GM23338 (cell line): ENCODE data around the gene SLC16A7. TPM values are rescaled to one million over a fixed set of nuclear protein-coding genes. Genes with fewer than 3 reads are reported as not detected.

ENCODE experiments used
- ATAC-seq: fragments of 200-7000 bp; cut with Tn5 transposase; 3 replicates; pipeline ENCODE4 v1.9.1; 2020
- DNase-seq: peaks from one replicate; pipeline ENCODE4 v3.0.0-alpha.2; 2015; ENCODE audit warnings: low spot score
- H2AFZ ChIP-seq: fragments of 200-600 bp; sonication (generic); 2 replicates; pipeline ENCODE4 v1.8.0; 2016; ENCODE audit warnings: antibody characterized with exemption, mild to moderate bottlenecking, moderate library complexity
- H3F3A ChIP-seq: fragments of 200-600 bp; sonication (generic); replicated peaks from 2 replicates; pipeline ENCODE4 v1.8.0; 2017; ENCODE audit warnings: antibody characterized with exemption, mixed run types, low read depth
- H3K27ac ChIP-seq: fragments of 200-600 bp; sonication (generic); 2 replicates; pipeline ENCODE4 v1.6.1; 2016; ENCODE audit warnings: low read depth
- H3K27me3 ChIP-seq: fragments of 200-600 bp; sonication (generic); 2 replicates; pipeline ENCODE4 v1.8.0; 2016; ENCODE audit warnings: mild to moderate bottlenecking, mixed run types, moderate library complexity; ENCODE audit not compliant: insufficient read depth
- H3K36me3 ChIP-seq: fragments of 200-600 bp; sonication (generic); 2 replicates; pipeline ENCODE4 v1.8.0; 2016; ENCODE audit warnings: mild to moderate bottlenecking; ENCODE audit not compliant: insufficient read depth
- H3K4me1 ChIP-seq: fragments of 200-600 bp; sonication (generic); 2 replicates; pipeline ENCODE4 v1.8.0; 2016; ENCODE audit warnings: mild to moderate bottlenecking, moderate library complexity; ENCODE audit not compliant: insufficient read depth
- H3K4me2 ChIP-seq: fragments of 200-600 bp; sonication (generic); 2 replicates; pipeline ENCODE4 v1.7.1; 2017; ENCODE audit warnings: mixed run types
- H3K4me3 ChIP-seq: fragments of 200-600 bp; sonication (generic); 2 replicates; pipeline ENCODE4 v1.6.1; 2016; ENCODE audit warnings: mixed run types
- H3K79me2 ChIP-seq: fragments of 200-600 bp; sonication (generic); replicated peaks from 2 replicates; pipeline ENCODE4 v1.8.0; 2017; ENCODE audit warnings: mild to moderate bottlenecking; ENCODE audit not compliant: insufficient read depth
- H3K9me2 ChIP-seq: fragments of 200-600 bp; sonication (generic); 2 replicates; pipeline ENCODE4 v1.8.0; 2017; ENCODE audit not compliant: insufficient read depth
- H4K20me1 ChIP-seq: fragments of 200-600 bp; sonication (generic); replicated peaks from 2 replicates; pipeline ENCODE4 v1.8.0; 2017; ENCODE audit warnings: mild to moderate bottlenecking; ENCODE audit not compliant: insufficient read depth
- H3K27ac Mint-ChIP-seq: 2 replicates; pipeline ENCODE4 v1.8.0; 2020; ENCODE audit warnings: inconsistent platforms, mild to moderate bottlenecking, moderate library complexity, mixed read lengths
- H3K27me3 Mint-ChIP-seq: 3 replicates; pipeline ENCODE4 v1.8.0; 2022; ENCODE audit warnings: low read depth, mild to moderate bottlenecking, moderate library complexity, mixed read lengths, inconsistent platforms; ENCODE audit not compliant: insufficient read depth, poor library complexity
- H3K36me3 Mint-ChIP-seq: 3 replicates; pipeline ENCODE4 v1.8.0; 2021; ENCODE audit warnings: low read depth, mild to moderate bottlenecking, inconsistent platforms, moderate library complexity, mixed read lengths
- H3K4me1 Mint-ChIP-seq: 3 replicates; pipeline ENCODE4 v1.8.0; 2020; ENCODE audit warnings: mild to moderate bottlenecking, inconsistent platforms, mixed read lengths
- H3K4me3 Mint-ChIP-seq: 3 replicates; pipeline ENCODE4 v1.8.0; 2021; ENCODE audit warnings: moderate library complexity, mild to moderate bottlenecking, inconsistent platforms, mixed read lengths
- H3K9me3 Mint-ChIP-seq: 3 replicates; pipeline ENCODE4 v1.8.0; 2020; ENCODE audit warnings: moderate library complexity, mild to moderate bottlenecking, inconsistent platforms, mixed read lengths
- CREB1 ChIP-seq: fragments of 250-450 bp; sonication (Bioruptor Pico); IDR thresholded peaks from 2 replicates; pipeline ENCODE4 v1.5.0; 2020; ENCODE audit warnings: low read depth, mild to moderate bottlenecking, moderate library complexity
- CTCF ChIP-seq, 2 experiments: fragments of 200-600 bp in 1 of 2; sonication (generic) in 1 of 2; conservative IDR thresholded peaks; 2 replicates each; pipeline versions ENCODE4 v1.5.1 to v1.6.1; 2016 to 2017; ENCODE audit warnings: antibody characterized with exemption in 2 of 2, low read depth in 2 of 2, mild to moderate bottlenecking in 2 of 2, moderate library complexity in 1 of 2
- ETS1 ChIP-seq: IDR thresholded peaks from 2 replicates; pipeline ENCODE4 v1.6.1; 2016; ENCODE audit warnings: antibody characterized with exemption
- EZH2 ChIP-seq: fragments of 200-600 bp; sonication (generic); IDR thresholded peaks from one replicate; pipeline ENCODE4 v1.8.0; 2017; ENCODE audit warnings: antibody characterized with exemption, mild to moderate bottlenecking, low read depth; ENCODE audit not compliant: unreplicated experiment
- EZH2phosphoT487 ChIP-seq: fragments of 200-600 bp; sonication (generic); IDR thresholded peaks from one replicate; pipeline ENCODE4 v1.8.1; 2018; ENCODE audit warnings: antibody characterized with exemption; ENCODE audit not compliant: unreplicated experiment
- NANOG ChIP-seq: IDR thresholded peaks from 2 replicates; pipeline ENCODE4 v1.6.1; 2016; ENCODE audit warnings: antibody characterized with exemption, borderline replicate concordance
- POLR2AphosphoS5 ChIP-seq: IDR thresholded peaks from 2 replicates; pipeline ENCODE4 v1.6.1; 2016; ENCODE audit warnings: antibody characterized with exemption, low read depth
- REST ChIP-seq: IDR thresholded peaks from one replicate; pipeline ENCODE4 v1.6.1; 2018; ENCODE audit warnings: antibody characterized with exemption; ENCODE audit not compliant: unreplicated experiment
- STAT1 ChIP-seq: IDR thresholded peaks from one replicate; pipeline ENCODE4 v1.6.1; 2016; ENCODE audit warnings: antibody characterized with exemption; ENCODE audit not compliant: unreplicated experiment
- ZNF114 ChIP-seq: fragments of 250-450 bp; sonication (Bioruptor Pico); IDR thresholded peaks from 2 replicates; pipeline ENCODE4 v1.5.0; 2020; ENCODE audit warnings: mild to moderate bottlenecking, moderate library complexity
- long read RNA-seq: library from polyadenylated mRNA; unstranded; transcript quantifications from one replicate; pipeline ENCODE4 v2.0.0, GENCODE V29; 2020; ENCODE audit not compliant: unreplicated experiment
- polyA plus RNA-seq: library from polyadenylated mRNA; unstranded; fragments of >200 nt; fragmentation: Nextera tagmentation; extraction: Ambion mirVana; gene quantifications from 2 replicates; pipeline ENCODE4 v1.2.1, GENCODE V29; 2016
- total RNA-seq: library from RNA; depleted of rRNA; stranded (reverse); fragments of >200 nt; shearing (Covaris generic); gene quantifications from 2 replicates; pipeline ENCODE4 v1.2.3, GENCODE V29; 2014; rRNA removed

Gene SLC16A7
- total RNA-seq (4.3 and 5.7 TPM in 2 replicates), polyA plus RNA-seq (1.5 and 2.8 TPM in 2 replicates)
- long read RNA-seq, partial matches to known transcripts, result 0 of 1 reads
- long read RNA-seq, other reads (novel, unspliced or antisense), result 0 of 1 reads

- H3F3A ChIP-seq, result 0 out of 2 replicates have a peak, but pooled peaks cover 3% of the 10 kb centered on the region
- Mint-ChIP-seq H3K4me3 (peak within 1 kb of the TSS; percentile 79), H3K27ac (peak within 1 kb of the TSS; percentile 75), H3K4me1 (peaks cover 16% of the 10 kb centered on the region), H3K9me3 (no peaks in the 10 kb centered on the region), H3K27me3 (peaks cover 10% of the 10 kb centered on the region), H3K36me3 (no peaks in the 10 kb centered on the region)
- peaks cover 11% of the 10 kb centered on the region; the same call in 1 of the 2 replicates for H3K27me3 ChIP-seq
- peak within 1 kb of the TSS; percentile 91 for H3K4me3 ChIP-seq
- peak within 1 kb of the TSS; percentile 98 for H2AFZ ChIP-seq
- H3K4me1 ChIP-seq, result peaks cover 12% of the 10 kb centered on the region
- TF ChIP-seq POLR2AphosphoS5, result peak; percentile 22; the same call in 1 of the 2 replicates
- TF ChIP-seq CREB1 (CRISPR knock-in tag), result peak; percentile 72
- peak in 1 of 2 experiments; percentile 37; a peak in 2 of 4 replicates for TF ChIP-seq CTCF (conservative IDR thresholded peaks at IDR 0.05; ENCODE audit: low read depth in 2 of 2)
- no peak for TF ChIP-seq EZH2
- H3K79me2 ChIP-seq, result no peaks in the 10 kb centered on the region
- ATAC-seq, result peak; percentile 78
- no peaks in the 10 kb centered on the region for H3K9me2 ChIP-seq
- no peaks in the 10 kb centered on the region for H3K36me3 ChIP-seq
- peak; percentile 78 for DNase-seq
- peak within 1 kb of the TSS; percentile 94 for H3K4me2 ChIP-seq
- no peaks in the 10 kb centered on the region for H4K20me1 ChIP-seq
- H3K27ac ChIP-seq, result no peak within 1 kb of the TSS
Measured at GRCh38 chr12:59595883-59596540, at the start of gene SLC16A7. SLC16A7 (plus strand) TSS chr12:59596029; CDS start chr12:59704802, 108,773 bp downstream.

GRCh38 chr12:59548930-59549329 is 46.9 kb upstream of the SLC16A7 start:
- DNase-seq (peak; percentile 8), ATAC-seq (peak; percentile 52)
- Histone ChIP-seq H2AFZ (no peak overlapping the region), H3K9me2 (no peaks in the 10 kb centered on the region), H3K4me2 (no peak overlapping the region), H4K20me1 (no peaks in the 10 kb centered on the region), H3K27me3 (no peaks in the 10 kb centered on the region), H3K4me1 (no peaks in the 10 kb centered on the region), H3K79me2 (no peaks in the 10 kb centered on the region), H3F3A (no peaks in the 10 kb centered on the region), H3K27ac (no peak overlapping the region), H3K4me3 (no peak overlapping the region), H3K36me3 (no peaks in the 10 kb centered on the region)
- no peaks in the 10 kb centered on the region for H3K9me3 Mint-ChIP-seq
- TF ChIP-seq STAT1 (no peak), NANOG (no peak), ETS1 (no peak), REST (no peak), CREB1 (CRISPR knock-in tag) (no peak), EZH2phosphoT487 (no peak), POLR2AphosphoS5 (no peak), ZNF114 (CRISPR knock-in tag) (no peak)
- no peak overlapping the region for H3K27ac Mint-ChIP-seq
- no peaks in the 10 kb centered on the region for H3K36me3 Mint-ChIP-seq
- no peaks in the 10 kb centered on the region for H3K27me3 Mint-ChIP-seq
- H3K4me1 Mint-ChIP-seq, result no peaks in the 10 kb centered on the region
- H3K4me3 Mint-ChIP-seq, result no peak overlapping the region
